K562 (cell line): ENCODE results near the gene IGF2BP3. TPM values are rescaled to one million over a fixed set of nuclear protein-coding genes. Genes with fewer than 3 reads are reported as not detected.

Source experiments
- ATAC-seq: fragments of 200-7000 bp; cut with Tn5 transposase; 3 replicates; pipeline ENCODE4 v1.9.1; 2020; ENCODE audit warnings: moderate library complexity
- BruUV-seq: library from RNA; stranded (reverse); fragments of 400-500 nt; replicated peaks from 2 replicates; lab custom pipeline; 2021; lab: Mats Ljungman, UMichigan
- CTCF ChIA-PET: fragments of 300-600 bp; formaldehyde crosslinking; extraction: SDS; loops from one replicate; lab custom pipeline; 2021; ENCODE audit warnings: low intra/inter-chr PET ratio; lab: Yijun Ruan, JAX
- POLR2A ChIA-PET: fragments of 300-600, 350-650 bp; sonication (Branson Sonifier 250); formaldehyde crosslinking; extraction: SDS; loops from one replicate; lab custom pipeline; 2021; ENCODE audit warnings: antibody characterized with exemption, inconsistent platforms; lab: Yijun Ruan, JAX
- DNase-seq, 4 experiments: peaks; one replicate each; pipeline versions ENCODE4 v3.0.0 to v3.0.0-alpha.2; 2011 to 2018; ENCODE audit warnings: low spot score in 3 of 4, mixed read lengths in 3 of 4; ENCODE audit errors: extremely low read depth in 1 of 4
- FAIRE-seq: peaks from 2 replicates; lab custom pipeline; 2011; peaks lifted over from hg19 to GRCh38; lab: Jason Lieb, UNC
- H2AFZ ChIP-seq: 2 replicates; pipeline ENCODE4 v1.6.0; 2011; ENCODE audit warnings: low read depth, low read length, control low read depth, inconsistent platforms
- H3K27ac ChIP-seq: fragments of 200-600 bp; 3 replicates; pipeline ENCODE4 v1.8.0; 2011; ENCODE audit warnings: low read depth, mild to moderate bottlenecking, control low read depth, inconsistent platforms, low read length, moderate library complexity, mixed read lengths; ENCODE audit errors: extremely low read depth
- H3K27me3 ChIP-seq, 2 experiments: fragments of 300-600 bp in 1 of 2; 2 replicates in 1 of 2; 3 replicates in 1 of 2; pipeline versions ENCODE4 v1.6.0 to v1.8.0; 2011; ENCODE audit warnings: inconsistent platforms in 2 of 2, low read length in 2 of 2, mild to moderate bottlenecking in 1 of 2, mixed read lengths in 1 of 2, moderate library complexity in 1 of 2; ENCODE audit not compliant: control insufficient read depth in 2 of 2, insufficient read depth in 2 of 2
- H3K36me3 ChIP-seq: fragments of 300-600 bp; 3 replicates; pipeline ENCODE4 v1.8.0; 2011; ENCODE audit warnings: mild to moderate bottlenecking, low read length, inconsistent platforms; ENCODE audit not compliant: control insufficient read depth, insufficient read depth
- H3K4me1 ChIP-seq, 2 experiments: fragments of 200-600 bp in 1 of 2; replicated peaks in 1 of 2; 2 replicates in 1 of 2; 3 replicates in 1 of 2; pipeline versions ENCODE4 v1.5.1 to v1.8.0; 2011; ENCODE audit warnings: inconsistent platforms in 2 of 2, low read length in 2 of 2, mild to moderate bottlenecking in 1 of 2, mixed read lengths in 1 of 2, moderate library complexity in 1 of 2; ENCODE audit not compliant: control insufficient read depth in 2 of 2, insufficient read depth in 2 of 2
- H3K4me2 ChIP-seq: 2 replicates; pipeline ENCODE4 v1.6.1; 2011; ENCODE audit warnings: low read length, control low read depth, inconsistent platforms, mixed read lengths; ENCODE audit not compliant: insufficient read depth
- H3K4me3 ChIP-seq: fragments of 200-600 bp; sonication (generic), shearing (Covaris generic); 2 replicates; pipeline ENCODE4 v1.5.1; 2016; ENCODE audit warnings: control low read depth, inconsistent platforms
- H3K79me2 ChIP-seq: fragments of 200-600 bp; 3 replicates; pipeline ENCODE4 v1.8.0; 2011; ENCODE audit warnings: low read length, inconsistent platforms; ENCODE audit not compliant: control insufficient read depth, insufficient read depth
- H3K9ac ChIP-seq, 2 experiments: 2 replicates each; pipeline versions ENCODE4 v1.6.0 to v1.6.1; 2011; ENCODE audit warnings: low read depth in 2 of 2, low read length in 2 of 2, control low read depth in 1 of 2, inconsistent platforms in 1 of 2, mild to moderate bottlenecking in 1 of 2, mixed read lengths in 1 of 2; ENCODE audit not compliant: insufficient read depth in 1 of 2
- H3K9me1 ChIP-seq: one replicate; pipeline ENCODE4 v1.6.0; 2011; ENCODE audit warnings: inconsistent platforms, mild to moderate bottlenecking, low read length, moderate library complexity; ENCODE audit not compliant: control insufficient read depth, insufficient read depth
- H3K9me3 ChIP-seq: replicated peaks from 2 replicates; pipeline ENCODE4 v1.5.1; 2011; ENCODE audit warnings: low read depth, low read length, inconsistent platforms; ENCODE audit not compliant: control insufficient read depth, insufficient read depth
- H4K20me1 ChIP-seq: replicated peaks from 2 replicates; pipeline ENCODE4 v1.6.1; 2011; ENCODE audit warnings: low read length, inconsistent platforms, mixed read lengths; ENCODE audit not compliant: control insufficient read depth, insufficient read depth
- BCOR ChIP-seq: fragments of 450-650 bp; IDR thresholded peaks from 2 replicates; pipeline ENCODE4 v1.6.1; 2016
- BRD9 ChIP-seq: fragments of 450-650 bp; IDR thresholded peaks from 2 replicates; pipeline ENCODE4 v1.6.1; 2018; ENCODE audit warnings: low read depth; ENCODE audit not compliant: partially characterized antibody
- HDAC3 ChIP-seq: fragments of 450-650 bp; IDR thresholded peaks from 2 replicates; pipeline ENCODE4 v1.6.1; 2018; ENCODE audit warnings: borderline replicate concordance, mild to moderate bottlenecking, moderate library complexity; ENCODE audit not compliant: partially characterized antibody
- JUND ChIP-seq, 2 experiments: IDR thresholded peaks; 2 replicates in 1 of 2; 3 replicates in 1 of 2; pipeline ENCODE4 v1.6.1; 2011; ENCODE audit warnings: borderline replicate concordance in 2 of 2, low read depth in 2 of 2, low read length in 2 of 2, improper control_type of control experiment in 1 of 2, missing biosample characterization in 1 of 2, missing genetic modification characterization in 1 of 2, missing genetic modification reagents in 1 of 2
- LEF1 ChIP-seq: fragments of 450-650 bp; IDR thresholded peaks from 2 replicates; pipeline ENCODE4 v1.6.1; 2016; ENCODE audit warnings: mild to moderate bottlenecking
- POLR2G ChIP-seq: fragments of 200-400 bp; formaldehyde crosslinking; IDR thresholded peaks from 2 replicates; pipeline ENCODE4 v1.6.1; 2017; ENCODE audit warnings: low read depth, mild to moderate bottlenecking, antibody characterized with exemption, low read length, moderate library complexity
- U2AF2 ChIP-seq: fragments of 200-400 bp; formaldehyde crosslinking; optimal IDR thresholded peaks from 2 replicates; pipeline ENCODE3; 2017; ENCODE audit warnings: low read depth, mild to moderate bottlenecking, low read length
- ZNF274 ChIP-seq: IDR thresholded peaks from 2 replicates; pipeline ENCODE4 v1.6.1; 2011; ENCODE audit warnings: low read depth, mild to moderate bottlenecking, low read length, moderate library complexity, borderline replicate concordance
- ZNF280B ChIP-seq: fragments of 250-450 bp; sonication (Bioruptor Pico); IDR thresholded peaks from 2 replicates; pipeline ENCODE4 v1.5.1; 2021; ENCODE audit warnings: mild to moderate bottlenecking
- WGBS: fragments of 100-300 bp; shearing (Covaris generic); methylation state at CpG from one replicate; pipeline ENCODE4 v1.1.6; 2016; ENCODE audit warnings: low coverage, mixed read lengths; ENCODE audit not compliant: insufficient coverage; ENCODE audit errors: missing lambda C conversion rate; 5-methylcytosine and 5-hydroxymethylcytosine counted together
- in situ Hi-C: fragments of 300-500 bp; cut with MboI; formaldehyde crosslinking; loops from 4 replicates; pipeline ENCODE4 v1.15.0; 2018; ENCODE audit warnings: inconsistent platforms, mixed read lengths
- intact Hi-C: fragments of 100-400 bp; cut with micrococcal nuclease; formaldehyde crosslinking; loops from 2 replicates; pipeline ENCODE4 v1.14.2; 2022
- polyA plus RNA-seq, 8 experiments: library from polyadenylated mRNA; depleted of rRNA in 4 of 8; stranded (reverse) in 5 of 8; unstranded in 3 of 8; fragments of >200 nt; fragmentation: Nextera tagmentation in 2 of 8; fragmentation: Illumina TruSeq in 1 of 8; extraction: Ambion mirVana in 2 of 8; extraction: Trizol in 1 of 8; gene quantifications; 2 replicates each; pipeline versions ENCODE4 v1.2.1 to v1.2.3, GENCODE V29; 2011 to 2014; ENCODE audit warnings: inconsistent platforms in 1 of 8, missing spikeins in 1 of 8
- total RNA-seq, 7 experiments: library from RNA; depleted of rRNA in 6 of 7; stranded (reverse); fragments of >200 nt in 6 of 7; fragmentation: Illumina TruSeq in 2 of 7; extraction: Trizol in 2 of 7; gene quantifications; 2 replicates each; pipeline versions ENCODE4 v1.2.1 to v1.2.3, GENCODE V29; 2011 to 2021; ENCODE audit warnings: low replicate concordance in 1 of 7

Gene IGF2BP3
- total and polyA plus RNA-seq, 9 of the 15 experiments (the other 6 are each of a cell fraction or from before 2014, with no cell fraction given), result 8.4 to 88.1 (median 61.2) TPM

- Histone ChIP-seq H3K27me3 (no peaks in the 10 kb centered on the region), H3K27ac (no peak overlapping the region), H3K4me2 (no peak overlapping the region), H3K79me2 (peaks cover 61% of the 10 kb centered on the region), H4K20me1 (no peaks in the 10 kb centered on the region; the same call in 1 of the 2 replicates), H3K4me3 (no peak overlapping the region), H3K4me1 (peaks cover 0 to 7% of the 10 kb centered on the region in 2 experiments; a peak in 2 of 5 replicates), H3K9me1 (no peaks in the 10 kb centered on the region), H3K36me3 (peaks cover 74% of the 10 kb centered on the region), H3K9ac (no peak overlapping the region), H2AFZ (no peak overlapping the region), H3K9me3 (no peaks in the 10 kb centered on the region)
- ATAC-seq (no peak), DNase-seq (no peak), FAIRE-seq (no peak)
- POLR2A ChIA-PET, result interaction anchor here (1.6 kb wide), 1 partner anchor 9 kb away, joined by 4 read pairs; no protein-coding TSS in a partner anchor
- intact Hi-C loops (no loop called here), in situ Hi-C loops (no loop called here)
- WGBS, result 97% methylated on average over 25 of the region's 37 CpGs
- no TSS peak for BruUV-seq
- CTCF ChIA-PET, result interaction anchor here (0.6 kb wide), 1 partner anchor 29 kb away, joined by 4 read pairs; no protein-coding TSS in a partner anchor
- TF ChIP-seq POLR2G (0 out of 2 replicates have a peak, but pooled peaks have one; percentile 23), BCOR (no peak)
Measured at GRCh38 chr7:23415198-23415597, 55.1 kb downstream of the IGF2BP3 start.

GRCh38 chr7:23410446-23411183 is 59.7 kb downstream of the IGF2BP3 start:
- no peak for FAIRE-seq
- no peak for ATAC-seq
- DNase-seq, result no peak
- Histone ChIP-seq H3K4me3 (no peak overlapping the region), H2AFZ (no peak overlapping the region), H3K4me1 (peaks cover 0 to 7% of the 10 kb centered on the region in 2 experiments; a peak in 1 of 5 replicates), H3K9ac (no peak overlapping the region), H3K9me3 (peaks cover 2% of the 10 kb centered on the region; the same call in 1 of the 2 replicates), H3K9me1 (no peaks in the 10 kb centered on the region), H3K4me2 (no peak overlapping the region), H3K36me3 (peaks cover 82% of the 10 kb centered on the region), H3K79me2 (peaks cover 24% of the 10 kb centered on the region), H4K20me1 (no peaks in the 10 kb centered on the region; the same call in 1 of the 2 replicates), H3K27ac (no peak overlapping the region), H3K27me3 (no peaks in the 10 kb centered on the region)
- in situ Hi-C loops (no loop called here), intact Hi-C loops (no loop called here)
- 84% methylated on average over 7 of the region's 7 CpGs for WGBS
- ChIA-PET POLR2A (no interaction called here), CTCF (no interaction called here)
- no TSS peak for BruUV-seq
- TF ChIP-seq HDAC3 (no peak), LEF1 (no peak), U2AF2 (no peak), ZNF280B (CRISPR knock-in tag) (no peak), ZNF274 (no peak), JUND (IDR thresholded peaks at IDR 0.05; ENCODE audit: borderline replicate concordance, low read depth, low read length) (no peak), JUND (tag; IDR thresholded peaks at IDR 0.05; ENCODE audit: borderline replicate concordance, low read depth, low read length) (no peak), BRD9 (no peak)
